NOMO-1 (cell line): ENCODE measurements around the gene C1QTNF6.

Source experiments
- DNase-seq, 2 experiments: peaks; one replicate each; lab custom pipeline; 2025; ENCODE audit not compliant: unreplicated experiment in 2 of 2; lab: John Stamatoyannopoulos, UW

Gene C1QTNF6

GRCh38 chr22:37146507-37147180, 41.4 kb downstream of the C1QTNF6 start:
- no peak for DNase-seq

- no peak for DNase-seq
Measured at GRCh38 chr22:37146051-37146385, 42.0 kb downstream of the C1QTNF6 start.

- DNase-seq = no peak
Measured at GRCh38 chr22:37145180-37146050, 42.6 kb downstream of the C1QTNF6 start.

- no peak for DNase-seq
Measured at GRCh38 chr22:37144180-37144554, 43.9 kb downstream of the C1QTNF6 start.

- no peak for DNase-seq
Measured at GRCh38 chr22:37141971-37142370, 46.1 kb downstream of the C1QTNF6 start.

GRCh38 chr22:37141476-37141875, 46.6 kb downstream of the C1QTNF6 start:
- DNase-seq = no peak

GRCh38 chr22:37140686-37141323, 47.2 kb downstream of the C1QTNF6 start:
- DNase-seq = no peak

GRCh38 chr22:37139762-37140161, 48.3 kb downstream of the C1QTNF6 start:
- DNase-seq = no peak

GRCh38 chr22:37138849-37139561, 49.0 kb downstream of the C1QTNF6 start:
- DNase-seq = no peak

- no peak for DNase-seq
Measured at GRCh38 chr22:37137903-37138665, 50.0 kb downstream of the C1QTNF6 start.

- no peak for DNase-seq
Measured at GRCh38 chr22:37137131-37137530, 50.9 kb downstream of the C1QTNF6 start.

- DNase-seq = no peak
Measured at GRCh38 chr22:37135023-37135422, 53.0 kb downstream of the C1QTNF6 start.

- DNase-seq = no peak
Measured at GRCh38 chr22:37133304-37134018, 54.6 kb downstream of the C1QTNF6 start.

- DNase-seq = no peak
Measured at GRCh38 chr22:37132773-37133172, 55.3 kb downstream of the C1QTNF6 start.
